Superior temporal gyrus (tissue), 1 donor: Measurements from ENCODE around the gene BIVM.
A peak's percentile ranks its signal among the peaks of the same experiment; 100 is the strongest.

Experiments used
- DNase-seq: peaks from one replicate; pipeline ENCODE4 v3.0.0-alpha.2; 2016; ENCODE audit errors: extremely low spot score

The BIVM gene

DNA sequence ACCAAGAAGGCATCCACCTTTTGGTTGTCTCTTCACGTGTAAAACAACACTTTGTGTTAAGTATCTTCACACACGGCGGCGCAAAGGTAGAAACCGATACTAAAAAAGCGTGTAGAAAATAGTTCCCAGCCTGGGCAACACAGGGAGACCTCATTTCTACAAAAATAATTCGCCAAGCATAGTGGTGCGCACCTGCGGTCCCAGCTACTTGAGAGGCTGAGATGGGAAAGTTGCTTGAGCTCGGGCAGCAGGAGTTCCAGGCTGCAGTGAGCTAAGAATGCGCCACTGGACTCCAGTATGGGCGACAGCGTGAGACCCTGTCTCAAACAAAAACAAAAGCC is 46.3 kb downstream of the BIVM start:
- no peak for DNase-seq

DNA sequence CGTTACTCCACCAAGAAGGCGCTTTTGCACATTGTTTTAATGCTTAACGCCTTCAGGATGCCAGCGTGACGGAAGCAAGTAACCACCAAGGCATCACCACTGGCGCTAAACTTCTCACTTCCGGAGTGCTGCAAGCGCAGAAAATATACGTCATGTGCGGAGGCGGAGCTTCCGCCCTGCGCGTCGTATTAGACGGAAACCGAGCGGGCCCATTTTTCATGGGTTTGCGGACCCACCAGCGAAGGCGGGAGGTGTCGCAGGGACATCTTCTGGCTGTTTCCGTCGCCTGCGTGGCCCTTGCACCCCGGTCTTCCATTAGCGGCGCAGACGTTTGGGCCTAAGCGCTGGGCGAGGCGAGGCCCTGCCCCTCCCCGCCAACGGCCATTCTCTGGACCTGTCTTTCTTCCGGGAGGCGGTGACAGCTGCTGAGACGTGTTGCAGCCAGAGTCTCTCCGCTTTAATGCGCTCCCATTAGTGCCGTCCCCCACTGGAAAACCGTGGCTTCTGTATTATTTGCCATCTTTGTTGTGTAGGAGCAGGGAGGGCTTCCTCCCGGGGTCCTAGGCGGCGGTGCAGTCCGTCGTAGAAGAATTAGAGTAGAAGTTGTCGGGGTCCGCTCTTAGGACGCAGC is 46.8 kb downstream of the BIVM start, which contains the start of gene ERCC5:
TSS of gene ERCC5 (plus strand) at position 403 of the 631 bp plus-strand sequence. CDS start 235 bp downstream, outside the sequence.
- peak; percentile 99 for DNase-seq

DNA sequence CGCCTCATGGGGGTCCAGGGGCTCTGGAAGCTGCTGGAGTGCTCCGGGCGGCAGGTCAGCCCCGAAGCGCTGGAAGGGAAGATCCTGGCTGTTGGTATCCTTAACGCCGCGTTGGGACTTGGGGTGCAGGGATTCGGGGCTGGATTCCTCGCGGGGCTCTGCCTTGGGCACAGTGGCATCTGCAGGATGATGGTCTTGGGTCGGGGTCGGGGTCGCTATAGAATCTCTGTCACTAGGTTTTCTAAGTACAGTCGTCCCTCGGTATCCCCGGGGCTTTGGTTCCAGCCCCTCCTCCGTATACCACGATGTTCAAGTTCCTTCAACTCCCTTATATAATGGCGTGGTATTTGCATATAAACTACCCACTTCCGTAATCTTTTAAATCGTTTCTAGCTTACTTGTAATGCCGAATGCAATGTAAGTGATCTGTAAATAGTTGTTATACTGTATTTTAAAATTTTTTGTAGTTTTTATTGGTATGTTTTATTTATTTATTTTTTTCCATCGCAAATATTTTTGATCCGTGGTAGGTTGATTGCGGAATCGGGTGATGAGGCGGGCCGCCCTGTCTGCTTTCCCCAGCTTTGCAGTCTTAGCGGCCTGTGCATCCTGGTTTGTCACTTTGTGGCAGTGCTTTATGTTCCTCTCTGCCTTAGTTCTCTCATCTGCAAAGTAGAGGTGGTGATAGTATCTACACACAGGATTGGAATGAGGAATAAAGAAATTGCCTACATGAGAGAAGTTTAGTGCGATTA is 47.5 kb downstream of the BIVM start:
- DNase-seq = peak; percentile 65

GRCh38 chr13:102847272-102848234 is 48.6 kb downstream of the BIVM start:
- DNase-seq = peak; percentile 72

DNA sequence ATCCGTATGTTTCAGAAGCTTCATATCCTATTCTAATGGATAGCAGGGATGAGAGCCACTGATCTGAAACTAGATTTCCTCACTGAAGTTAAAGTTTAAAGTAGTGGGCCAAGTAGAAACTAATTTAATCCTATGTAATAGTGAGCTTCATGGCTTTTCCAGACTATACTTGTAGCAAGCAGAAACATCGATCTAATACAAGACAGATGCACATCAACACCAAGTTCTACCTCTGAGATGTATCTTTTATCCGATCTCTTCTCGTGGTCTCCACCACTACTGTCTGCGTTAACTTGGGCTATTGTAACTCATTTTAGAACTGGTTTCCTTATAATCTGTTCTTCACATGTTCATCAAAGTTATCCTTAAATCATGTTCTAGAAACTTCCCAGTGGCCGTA is 50.0 kb downstream of the BIVM start:
- no peak for DNase-seq

- DNase-seq = no peak
These were observed 53.6 kb downstream of the BIVM start for GRCh38 chr13:102852556-102852955.

GRCh38 chr13:102854675-102855074 is 55.8 kb downstream of the BIVM start:
- no peak for DNase-seq

GRCh38 chr13:102856557-102856956 is 57.6 kb downstream of the BIVM start:
- no peak for DNase-seq

GRCh38 chr13:102862624-102863210 is 63.8 kb downstream of the BIVM start:
- no peak for DNase-seq

DNA sequence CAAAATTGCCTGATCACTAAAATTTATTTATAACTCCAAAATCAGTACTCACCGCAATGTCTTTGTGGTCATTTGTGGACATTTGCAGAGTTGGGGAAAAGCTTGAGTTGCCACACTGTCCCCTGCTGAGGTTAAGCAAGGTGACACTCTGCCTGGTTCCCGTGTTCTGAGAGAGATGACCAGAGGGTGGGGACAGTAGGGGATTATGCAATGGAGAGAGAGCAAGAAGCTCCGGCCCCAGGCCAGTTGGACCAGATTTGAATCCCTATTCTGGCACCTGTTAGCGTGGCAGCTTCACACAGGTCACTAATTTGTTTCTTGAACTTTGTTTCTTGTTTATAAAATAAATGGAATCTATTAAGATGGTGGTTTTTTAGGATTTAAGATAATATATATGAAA is 64.7 kb downstream of the BIVM start:
- DNase-seq = no peak

DNA sequence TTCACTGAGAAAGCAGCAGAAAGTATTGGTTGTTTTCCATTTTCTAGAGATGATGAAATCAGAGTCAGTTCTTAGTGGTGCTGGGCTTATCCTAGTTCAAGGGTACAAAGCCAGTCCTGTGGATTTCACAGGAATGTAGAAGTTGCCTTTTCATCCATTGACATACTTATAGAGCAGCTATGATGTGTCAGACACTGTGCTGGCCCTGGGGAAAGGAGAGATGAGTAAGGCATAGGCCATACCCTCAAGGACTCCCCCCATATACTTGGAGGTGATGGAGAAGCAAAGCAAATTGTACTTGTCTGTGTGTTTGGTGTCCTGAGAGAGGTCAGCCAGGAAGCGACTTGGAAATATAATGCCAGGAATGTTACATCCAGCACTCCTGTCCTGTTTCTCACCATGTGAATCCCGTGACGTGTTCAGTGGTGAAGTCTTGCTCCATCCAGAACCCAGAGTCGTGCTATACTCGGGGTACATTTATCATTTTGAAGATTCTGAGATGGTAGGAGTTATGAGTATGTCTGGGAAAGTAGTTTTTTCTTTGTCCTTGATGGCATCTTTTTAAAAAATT is 69.5 kb downstream of the BIVM start:
- peak; percentile 20 for DNase-seq

GRCh38 chr13:102869948-102870676 is 71.2 kb downstream of the BIVM start:
- DNase-seq = peak; percentile 18

GRCh38 chr13:102870677-102871415 is 71.9 kb downstream of the BIVM start:
- DNase-seq = peak; percentile 91

GRCh38 chr13:102872131-102872530 is 73.2 kb downstream of the BIVM start:
- DNase-seq = no peak

- no peak for DNase-seq
These were observed 73.6 kb downstream of the BIVM start for GRCh38 chr13:102872531-102872930.

GRCh38 chr13:102873653-102874052 is 74.7 kb downstream of the BIVM start:
- DNase-seq = no peak

- DNase-seq = peak; percentile 44
These were observed 76.3 kb downstream of the BIVM start for GRCh38 chr13:102875256-102875655.

- no peak for DNase-seq
These were observed 78.4 kb downstream of the BIVM start for GRCh38 chr13:102877303-102877702.

GRCh38 chr13:102878481-102878880 is 79.6 kb downstream of the BIVM start:
- no peak for DNase-seq
